HG03520 (cell line): ENCODE results near the gene EEFSEC.

Experiments used
- ATAC-seq: cut with Tn5 transposase; IDR thresholded peaks from one replicate; pipeline ENCODE4 v1.9.1; 2021; ENCODE audit warnings: mild to moderate bottlenecking, moderate library complexity; ENCODE audit not compliant: unreplicated experiment

EEFSEC gene, protein sequence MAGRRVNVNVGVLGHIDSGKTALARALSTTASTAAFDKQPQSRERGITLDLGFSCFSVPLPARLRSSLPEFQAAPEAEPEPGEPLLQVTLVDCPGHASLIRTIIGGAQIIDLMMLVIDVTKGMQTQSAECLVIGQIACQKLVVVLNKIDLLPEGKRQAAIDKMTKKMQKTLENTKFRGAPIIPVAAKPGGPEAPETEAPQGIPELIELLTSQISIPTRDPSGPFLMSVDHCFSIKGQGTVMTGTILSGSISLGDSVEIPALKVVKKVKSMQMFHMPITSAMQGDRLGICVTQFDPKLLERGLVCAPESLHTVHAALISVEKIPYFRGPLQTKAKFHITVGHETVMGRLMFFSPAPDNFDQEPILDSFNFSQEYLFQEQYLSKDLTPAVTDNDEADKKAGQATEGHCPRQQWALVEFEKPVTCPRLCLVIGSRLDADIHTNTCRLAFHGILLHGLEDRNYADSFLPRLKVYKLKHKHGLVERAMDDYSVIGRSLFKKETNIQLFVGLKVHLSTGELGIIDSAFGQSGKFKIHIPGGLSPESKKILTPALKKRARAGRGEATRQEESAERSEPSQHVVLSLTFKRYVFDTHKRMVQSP

GRCh38 chr3:128153156-128154041 is at the start of gene EEFSEC:
Gene EEFSEC, plus strand, starts transcription at chr3:128153481. Its CDS starts 27 bp downstream, at chr3:128153508.
- peak; percentile 78 for ATAC-seq

DNA sequence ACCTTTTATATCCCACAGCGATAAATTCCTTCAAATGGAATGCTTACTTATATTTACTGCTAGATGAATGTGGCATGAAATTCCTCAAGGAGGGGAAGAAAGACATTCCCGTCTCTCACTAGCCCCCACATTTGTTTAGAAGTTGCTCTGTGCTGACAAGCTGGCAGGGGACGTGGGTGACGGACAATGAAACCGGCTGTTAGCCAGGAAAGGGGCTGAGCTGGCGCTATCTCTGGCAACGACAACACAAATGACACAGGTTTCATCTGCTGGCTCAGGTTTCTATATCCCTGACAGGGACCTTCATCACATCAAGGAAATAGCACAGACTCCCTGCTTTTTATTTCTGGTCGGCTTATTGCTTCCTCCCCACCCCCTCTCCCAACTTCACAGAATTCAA is 45.4 kb upstream of the EEFSEC start:
- ATAC-seq = no peak

DNA sequence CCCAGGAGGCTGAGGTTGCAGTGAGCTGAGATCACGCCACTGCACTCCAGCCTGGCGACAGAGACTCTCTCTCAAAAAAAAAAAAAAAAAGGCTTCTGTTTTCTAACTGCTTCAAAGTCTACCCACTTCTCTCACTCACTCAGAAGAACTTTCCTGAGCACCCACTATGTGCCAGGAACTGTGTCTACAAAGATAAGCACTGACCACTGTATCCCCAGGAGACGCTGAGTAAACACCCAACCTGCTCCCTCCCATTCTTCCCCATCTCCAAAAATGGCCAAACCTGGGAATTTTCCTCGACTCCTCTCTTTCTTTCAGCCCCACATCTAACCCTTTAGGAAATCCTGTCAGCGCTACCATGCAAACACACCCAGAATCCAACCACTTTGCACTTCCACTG is 42.1 kb upstream of the EEFSEC start:
- no peak for ATAC-seq

DNA sequence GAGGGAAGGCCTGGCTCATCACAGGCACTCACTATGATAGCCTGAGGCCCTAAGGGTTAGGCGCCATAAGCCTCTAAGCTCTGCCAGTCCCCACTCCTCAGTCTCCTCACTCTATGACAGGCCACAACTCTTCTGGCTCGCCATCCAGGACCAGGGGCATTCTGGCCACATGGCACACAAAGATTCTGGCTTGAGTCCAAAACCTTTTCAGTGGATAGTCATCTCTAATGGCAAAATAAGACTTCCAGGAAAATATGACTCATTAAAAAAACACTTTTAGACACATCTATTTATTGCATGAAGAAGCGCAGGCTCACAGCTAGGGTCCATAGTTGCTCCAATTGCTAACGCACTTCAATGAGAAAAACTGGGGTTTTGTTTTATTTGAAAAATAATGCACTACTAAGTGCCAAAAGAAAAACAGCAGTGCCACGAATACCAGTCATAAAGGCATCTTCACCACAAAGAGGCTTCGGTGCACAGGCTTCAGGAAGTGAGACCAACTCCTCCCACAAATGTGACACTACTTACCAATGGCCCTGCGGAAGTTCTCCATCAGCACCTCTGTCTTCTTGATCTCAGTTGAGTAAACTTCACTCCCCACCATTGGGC is 40.8 kb upstream of the EEFSEC start:
- ATAC-seq = no peak

GRCh38 chr3:128113817-128114794 is 39.2 kb upstream of the EEFSEC start:
- no peak for ATAC-seq

- ATAC-seq = no peak
These were observed 31.3 kb upstream of the EEFSEC start for GRCh38 chr3:128122013-128122412.

- ATAC-seq = no peak
These were observed 30.1 kb upstream of the EEFSEC start for GRCh38 chr3:128123156-128123537.

DNA sequence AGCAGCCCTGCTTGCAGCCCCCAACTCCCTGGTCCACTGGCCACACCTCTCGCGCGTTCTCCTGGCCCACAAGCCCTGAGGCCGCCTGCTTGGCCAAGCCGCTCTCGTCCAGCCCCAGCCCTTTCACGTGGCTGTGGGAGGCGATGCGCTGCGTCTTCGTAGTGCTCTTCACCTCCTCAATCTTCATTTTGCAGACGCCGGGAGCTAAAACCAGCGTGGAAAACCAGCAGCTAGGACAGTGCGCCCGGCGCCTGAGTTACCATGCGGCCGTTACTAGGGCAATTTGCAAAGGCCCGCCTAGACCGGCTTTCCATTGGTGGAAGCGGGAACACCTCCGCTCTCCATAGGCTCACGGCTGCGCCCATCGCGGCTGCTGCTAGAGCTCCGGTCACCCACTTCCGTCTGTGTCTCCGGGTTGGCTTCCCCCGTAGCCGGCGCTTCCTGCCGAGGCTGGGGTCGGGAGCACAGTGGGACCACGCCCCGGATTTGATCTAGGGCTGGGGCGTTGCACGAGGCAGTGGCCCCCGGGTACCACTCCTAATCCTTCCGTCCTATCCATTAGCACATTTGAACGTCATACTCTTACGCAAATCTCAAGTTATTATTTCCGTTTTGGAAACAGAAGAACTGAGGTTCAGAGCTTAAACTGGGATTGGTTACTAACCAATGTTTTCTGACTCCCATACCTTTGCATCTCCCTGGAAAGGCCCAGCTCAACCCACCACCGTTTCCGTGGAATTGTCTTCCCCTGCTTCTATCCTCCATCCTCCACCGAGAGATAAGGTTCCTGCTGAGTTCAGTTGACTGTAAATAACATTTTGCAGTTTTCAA is 29.5 kb upstream of the EEFSEC start, which contains the start of gene RUVBL1:
RUVBL1 (minus strand) TSS at position 275 of the 831 bp plus-strand sequence; CDS start at position 187, 88 bp downstream.
- peak; percentile 96 for ATAC-seq

DNA sequence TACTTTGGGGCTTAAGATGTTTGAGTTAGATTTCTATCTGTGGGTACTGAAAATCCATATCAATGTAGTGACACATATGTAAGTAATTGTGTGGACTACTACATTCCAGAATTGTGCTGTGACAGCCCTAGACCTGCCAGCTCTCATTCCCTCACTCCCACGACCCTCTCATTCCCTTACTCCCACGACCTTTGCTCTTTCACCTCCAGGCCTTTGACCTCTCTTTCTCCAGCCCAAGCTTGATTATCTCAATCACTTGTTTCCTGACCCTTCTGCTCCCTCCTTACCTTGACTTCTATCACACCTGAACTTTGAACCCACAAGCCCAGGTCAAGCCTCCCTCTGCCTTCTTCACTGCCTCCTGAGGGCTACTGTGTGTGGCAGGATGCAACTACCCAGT is 26.0 kb upstream of the EEFSEC start:
- no peak for ATAC-seq

- ATAC-seq = no peak
These were observed 25.0 kb upstream of the EEFSEC start for GRCh38 chr3:128128251-128128650.

GRCh38 chr3:128131897-128132646 is 21.2 kb upstream of the EEFSEC start:
- ATAC-seq = no peak

DNA sequence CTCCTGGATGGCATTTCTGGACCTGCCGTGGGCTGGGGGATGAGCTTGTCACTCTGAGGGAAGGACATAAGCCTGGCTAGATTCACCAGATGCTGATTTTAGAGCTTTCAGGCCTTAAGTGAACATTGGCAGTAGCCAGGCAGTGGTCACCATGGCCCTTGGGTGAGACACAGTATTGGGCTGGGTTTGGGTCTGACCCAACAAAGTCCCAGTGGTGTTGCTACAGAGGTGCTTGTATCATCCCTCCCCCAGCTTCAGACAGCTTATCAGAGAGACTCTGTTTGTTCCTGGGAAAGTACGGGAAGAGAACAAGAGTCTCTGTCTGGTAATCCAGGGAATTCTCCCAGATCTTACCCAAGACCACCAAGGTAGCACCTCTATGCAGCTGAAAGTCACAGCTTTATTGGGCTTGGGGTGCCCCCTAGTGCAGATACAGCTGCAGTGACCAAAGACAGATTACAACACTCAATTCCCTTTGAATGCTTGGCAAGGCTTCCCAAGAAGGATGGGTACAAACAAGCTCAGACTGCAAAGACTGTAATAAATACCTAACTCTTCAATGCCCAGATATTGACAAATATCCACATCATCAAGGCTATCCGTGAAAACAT is 19.9 kb upstream of the EEFSEC start:
- ATAC-seq = no peak

DNA sequence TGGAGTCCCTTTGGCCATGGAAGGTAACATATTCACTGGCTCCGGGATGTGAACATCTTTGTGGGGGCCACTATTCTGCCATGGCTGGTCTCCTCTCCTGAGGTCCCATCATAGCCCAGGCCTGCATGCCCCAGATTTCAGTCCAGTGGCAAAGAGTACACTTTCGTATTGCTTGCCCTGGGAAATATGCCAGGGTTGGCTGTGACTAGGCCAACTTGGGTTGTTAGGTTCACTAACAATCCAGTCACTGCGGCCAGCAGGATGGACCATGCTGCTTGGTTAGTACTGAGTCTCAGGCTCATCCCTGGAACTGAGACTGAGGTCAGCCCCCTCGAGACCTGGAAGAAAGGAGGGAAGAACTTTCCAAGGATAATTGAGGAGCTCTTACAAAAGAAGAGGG is 9.8 kb upstream of the EEFSEC start:
- ATAC-seq = no peak

DNA sequence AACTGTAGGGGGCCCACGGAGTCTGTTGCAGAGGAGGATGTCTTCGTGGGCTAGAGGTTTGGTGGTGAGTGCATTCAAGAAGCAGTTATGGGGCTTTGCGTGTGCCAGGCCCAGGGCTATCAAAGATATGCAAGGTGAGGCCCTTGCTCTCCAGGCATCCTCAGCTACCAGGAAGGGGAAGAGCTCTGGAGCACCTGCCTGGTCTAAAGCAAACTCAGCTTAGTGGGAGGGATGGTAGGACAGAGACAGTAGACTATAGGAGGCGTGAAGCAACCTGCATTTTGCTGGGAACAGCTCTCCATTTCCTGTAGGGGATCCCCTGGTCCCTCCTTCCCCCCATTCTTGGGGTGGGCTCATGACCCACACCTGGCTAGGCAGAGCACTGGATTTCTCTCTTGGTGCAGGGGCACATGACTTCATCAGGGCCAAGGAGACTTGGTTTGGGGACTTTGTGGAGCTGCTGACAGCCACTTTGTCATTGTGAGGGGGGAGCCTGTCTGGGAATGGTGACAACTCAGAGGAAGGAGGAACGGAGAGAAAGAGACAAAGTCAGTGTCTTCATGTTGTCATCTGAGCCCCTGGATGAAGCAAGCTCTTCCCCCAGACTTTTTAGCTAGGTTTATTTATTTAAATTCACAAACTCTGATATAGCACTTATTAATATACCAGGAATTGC is 8.6 kb upstream of the EEFSEC start:
- ATAC-seq = no peak

DNA sequence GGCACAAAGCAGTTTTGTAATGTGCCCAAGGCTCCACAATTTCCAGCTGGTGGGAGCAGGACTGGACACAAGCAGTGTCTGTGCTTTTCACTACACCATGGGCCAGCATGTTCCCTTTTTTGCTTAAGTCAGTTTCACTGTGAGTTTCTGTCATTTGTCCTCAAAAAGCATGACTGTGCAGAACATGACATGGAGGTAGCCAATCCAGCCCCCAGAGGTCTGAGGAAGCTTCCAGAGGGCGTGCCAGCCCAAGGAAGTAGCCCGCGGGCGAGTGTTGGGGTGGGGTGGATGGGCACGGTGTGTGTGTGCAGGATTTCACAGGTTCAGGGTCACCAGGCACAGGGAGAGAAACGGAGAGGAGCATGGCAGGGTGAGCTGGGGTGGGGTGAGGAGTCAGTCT is 8.0 kb upstream of the EEFSEC start:
- ATAC-seq = no peak

GRCh38 chr3:128146201-128146600 is 7.1 kb upstream of the EEFSEC start:
- ATAC-seq = no peak

DNA sequence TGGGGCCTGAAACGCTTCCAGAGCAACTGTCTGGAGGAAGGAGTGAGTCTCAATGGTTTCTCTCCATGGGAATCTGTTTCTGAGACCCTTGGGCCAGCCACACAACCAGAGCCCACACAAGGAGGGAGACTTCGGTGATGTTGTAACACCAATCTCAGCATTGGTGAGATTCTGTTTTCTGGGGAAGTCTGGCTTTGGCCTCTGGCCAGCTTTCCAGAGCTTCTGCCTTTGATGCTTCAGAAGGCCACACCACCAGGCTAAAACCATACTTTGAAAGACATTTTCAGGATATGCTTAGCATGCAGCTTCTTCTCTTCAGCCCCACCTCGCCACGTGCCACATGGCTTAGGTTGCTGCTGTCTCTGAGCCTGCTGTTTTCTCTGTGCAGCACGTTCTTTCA is 3.6 kb upstream of the EEFSEC start:
- ATAC-seq = no peak
